ENCODE data around the gene CELA2B. TPM values are rescaled to one million over a fixed set of nuclear protein-coding genes. Genes with fewer than 3 reads are reported as not detected.

The CELA2B gene
- total and polyA plus RNA-seq, 2 donors from 2014 or later: not detected

DNA sequence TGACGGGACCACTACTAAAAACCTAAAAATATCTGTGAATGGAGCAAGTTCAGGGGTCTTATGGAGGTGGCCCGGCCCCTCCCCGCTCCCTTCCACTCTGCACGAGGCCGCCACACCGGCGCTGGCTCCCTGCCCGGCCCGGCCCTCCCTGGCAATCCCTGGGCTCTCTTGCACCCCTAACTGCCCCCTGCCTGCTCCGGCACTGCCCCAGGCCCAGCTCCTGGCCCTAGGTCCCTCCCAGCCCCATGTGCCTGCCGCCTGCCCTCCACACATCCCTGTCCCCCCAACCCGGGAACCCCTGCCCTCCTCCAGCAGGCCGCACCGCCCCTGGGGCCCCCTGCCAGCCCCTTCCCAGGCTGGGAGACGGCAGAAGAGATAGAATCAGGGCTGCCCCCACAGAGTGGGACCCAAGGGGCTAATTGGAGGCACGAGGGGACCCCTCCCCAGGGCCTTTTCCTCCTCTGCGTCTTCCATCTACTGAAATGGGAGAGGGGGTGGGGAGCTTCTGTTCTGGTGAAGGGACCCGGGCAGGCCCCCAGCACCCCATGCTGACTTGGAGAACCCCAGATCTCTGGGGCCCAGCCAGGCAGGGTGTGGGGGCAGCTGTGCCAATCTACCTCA, 47.0 kb upstream of the CELA2B start:
- H3K4me3 ChIP-seq (ENCODE audit: low read length in 3 of 3): no peak overlapping the region
- H3K36me3 ChIP-seq (ENCODE audit: control insufficient read depth in 2 of 3, insufficient read depth in 3 of 3, low read length in 3 of 3): peaks cover 0 to 4% (median 0%) of the 10 kb centered on the region in 3 donors
- TF ChIP-seq, protein P1, sequence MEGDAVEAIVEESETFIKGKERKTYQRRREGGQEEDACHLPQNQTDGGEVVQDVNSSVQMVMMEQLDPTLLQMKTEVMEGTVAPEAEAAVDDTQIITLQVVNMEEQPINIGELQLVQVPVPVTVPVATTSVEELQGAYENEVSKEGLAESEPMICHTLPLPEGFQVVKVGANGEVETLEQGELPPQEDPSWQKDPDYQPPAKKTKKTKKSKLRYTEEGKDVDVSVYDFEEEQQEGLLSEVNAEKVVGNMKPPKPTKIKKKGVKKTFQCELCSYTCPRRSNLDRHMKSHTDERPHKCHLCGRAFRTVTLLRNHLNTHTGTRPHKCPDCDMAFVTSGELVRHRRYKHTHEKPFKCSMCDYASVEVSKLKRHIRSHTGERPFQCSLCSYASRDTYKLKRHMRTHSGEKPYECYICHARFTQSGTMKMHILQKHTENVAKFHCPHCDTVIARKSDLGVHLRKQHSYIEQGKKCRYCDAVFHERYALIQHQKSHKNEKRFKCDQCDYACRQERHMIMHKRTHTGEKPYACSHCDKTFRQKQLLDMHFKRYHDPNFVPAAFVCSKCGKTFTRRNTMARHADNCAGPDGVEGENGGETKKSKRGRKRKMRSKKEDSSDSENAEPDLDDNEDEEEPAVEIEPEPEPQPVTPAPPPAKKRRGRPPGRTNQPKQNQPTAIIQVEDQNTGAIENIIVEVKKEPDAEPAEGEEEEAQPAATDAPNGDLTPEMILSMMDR (IDR thresholded peaks at IDR 0.05; ENCODE audit: borderline replicate concordance, extremely low read depth, insufficient read depth): no peak
- no peaks in the 10 kb centered on the region for H3K9me3 ChIP-seq (ENCODE audit: control insufficient read depth in 2 of 3, insufficient read depth in 1 of 3, low read length in 3 of 3)
- H3K4me1 ChIP-seq (ENCODE audit: control insufficient read depth in 2 of 3, insufficient read depth in 2 of 3, low read depth in 1 of 3, low read length in 3 of 3): no peaks in the 10 kb centered on the region
- intact Hi-C loops (cut with DNase I): loop anchor here (10.0 kb wide), 1 partner anchor 304 kb away; no protein-coding TSS in a partner anchor
- H3K27ac ChIP-seq (ENCODE audit: low read depth in 2 of 2, low read length in 2 of 2): no peak overlapping the region
- no peak overlapping the region for H3K9ac ChIP-seq (ENCODE audit: low read length in 3 of 3)
- no peaks in the 10 kb centered on the region for H3K27me3 ChIP-seq (ENCODE audit: control insufficient read depth, insufficient read depth, low read length)
- FAIRE-seq (no peak), DNase-seq (no peak)

DNA sequence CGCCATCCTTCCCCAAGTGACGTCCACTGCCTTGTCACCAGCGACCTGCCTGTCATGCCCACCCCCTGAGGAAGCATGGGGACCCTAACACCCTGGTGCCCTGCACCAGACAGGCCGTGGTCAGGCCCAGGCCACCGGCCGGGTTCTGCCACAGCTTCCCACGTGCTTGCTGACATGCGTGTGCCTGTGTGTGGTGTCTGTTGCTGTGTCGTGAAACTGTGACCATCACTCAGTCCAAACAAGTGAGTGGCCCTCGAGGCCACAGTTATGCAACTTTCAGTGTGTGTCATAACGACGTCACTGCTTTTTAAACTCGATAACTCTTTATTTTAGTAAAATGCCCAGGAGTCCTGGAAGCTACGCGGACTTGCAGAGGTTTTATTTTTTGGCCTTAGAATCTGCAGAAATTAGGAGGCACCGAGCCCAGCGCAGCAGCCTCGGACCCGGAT, 46.2 kb upstream of the CELA2B start:
- no peaks in the 10 kb centered on the region for H3K9me3 ChIP-seq (ENCODE audit: control insufficient read depth in 2 of 3, insufficient read depth in 1 of 3, low read length in 3 of 3)
- H3K27ac ChIP-seq (ENCODE audit: low read depth in 2 of 2, low read length in 2 of 2): no peak overlapping the region
- intact Hi-C loops (cut with DNase I): loop anchor here (5.0 to 10.0 kb wide), 2 partner anchors 107 to 305 kb away; no protein-coding TSS in a partner anchor
- no peaks in the 10 kb centered on the region for H3K4me1 ChIP-seq (ENCODE audit: control insufficient read depth in 2 of 3, insufficient read depth in 2 of 3, low read depth in 1 of 3, low read length in 3 of 3)
- no peak overlapping the region for H3K9ac ChIP-seq (ENCODE audit: low read length in 3 of 3)
- H3K4me3 ChIP-seq (ENCODE audit: low read length in 3 of 3): no peak overlapping the region
- H3K27me3 ChIP-seq (ENCODE audit: control insufficient read depth, insufficient read depth, low read length): no peaks in the 10 kb centered on the region
- FAIRE-seq (no peak), DNase-seq (no peak)
- peaks cover 0 to 4% (median 0%) of the 10 kb centered on the region in 3 donors for H3K36me3 ChIP-seq (ENCODE audit: control insufficient read depth in 2 of 3, insufficient read depth in 3 of 3, low read length in 3 of 3)
- TF ChIP-seq, protein P1 (IDR thresholded peaks at IDR 0.05; ENCODE audit: borderline replicate concordance, extremely low read depth, insufficient read depth): no peak

DNA sequence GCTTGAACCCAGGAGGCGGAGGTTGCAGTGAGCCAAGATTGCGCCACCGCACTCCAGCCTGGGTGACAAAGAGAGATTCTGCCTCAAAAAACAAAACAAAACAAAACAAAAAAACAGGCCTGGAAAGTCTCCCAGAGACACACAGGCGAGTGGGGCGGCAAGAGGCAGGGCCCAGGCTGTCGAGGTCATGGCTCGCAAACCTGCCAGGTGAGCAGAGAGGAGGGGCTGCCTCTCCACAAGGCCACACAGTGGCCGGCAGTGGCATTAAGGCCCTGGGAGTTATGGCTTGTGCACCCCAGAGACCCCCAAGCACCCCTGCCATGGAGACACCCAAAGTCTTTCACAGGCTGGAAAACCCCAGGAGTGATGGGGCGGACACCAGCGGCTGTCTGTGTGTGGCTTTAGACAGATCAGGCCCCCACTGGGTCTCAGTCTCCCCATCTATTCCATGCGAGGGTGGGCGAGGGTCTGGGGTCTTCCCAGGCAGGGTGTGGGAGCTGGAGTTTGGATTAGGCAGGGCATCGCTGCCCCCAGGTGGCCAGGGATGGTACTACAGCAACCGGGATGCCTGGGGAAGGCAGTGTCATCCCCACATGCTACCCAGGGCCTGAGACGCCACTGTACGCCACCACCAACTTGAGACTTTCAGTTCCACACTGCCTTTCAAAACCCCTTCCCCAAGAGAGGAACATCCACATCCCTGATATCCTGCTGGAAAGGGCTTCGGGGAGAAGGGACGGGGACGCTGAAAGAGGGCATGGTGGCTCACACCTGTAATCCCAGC, 44.9 kb upstream of the CELA2B start:
- TF ChIP-seq, protein P1 (IDR thresholded peaks at IDR 0.05; ENCODE audit: borderline replicate concordance, extremely low read depth, insufficient read depth): peak; percentile 96
- Histone ChIP-seq H3K27ac (ENCODE audit: low read depth in 2 of 2, low read length in 2 of 2) (no peak overlapping the region), H3K4me1 (ENCODE audit: control insufficient read depth in 2 of 3, insufficient read depth in 2 of 3, low read depth in 1 of 3, low read length in 3 of 3) (no peaks in the 10 kb centered on the region), H3K27me3 (ENCODE audit: control insufficient read depth, insufficient read depth, low read length) (no peaks in the 10 kb centered on the region), H3K9me3 (ENCODE audit: control insufficient read depth in 2 of 3, insufficient read depth in 1 of 3, low read length in 3 of 3) (no peaks in the 10 kb centered on the region), H3K4me3 (ENCODE audit: low read length in 3 of 3) (no peak overlapping the region), H3K36me3 (ENCODE audit: control insufficient read depth in 2 of 3, insufficient read depth in 3 of 3, low read length in 3 of 3) (peaks cover 0 to 4% (median 0%) of the 10 kb centered on the region in 3 donors), H3K9ac (ENCODE audit: low read length in 3 of 3) (no peak overlapping the region)
- FAIRE-seq (no peak), DNase-seq (peak in 4 of 5 donors; percentile 62 to 83 (median 73))
- intact Hi-C loops (cut with DNase I): loop anchor here (5.0 kb wide), 1 partner anchor 109 kb away; no protein-coding TSS in a partner anchor
